IMR-90 (cell line): ENCODE measurements around the gene DIP2C. TPM values are rescaled to one million over a fixed set of nuclear protein-coding genes. Genes with fewer than 3 reads are reported as not detected.

Experiments used
- ATAC-seq: fragments of 200-7000 bp; cut with Tn5 transposase; 2 replicates; pipeline ENCODE4 v1.9.1; 2020; ENCODE audit warnings: low read depth, mild to moderate bottlenecking, moderate library complexity
- BruUV-seq: library from RNA; stranded (reverse); fragments of 400-500 nt; replicated peaks from 2 replicates; lab custom pipeline; 2021; lab: Mats Ljungman, UMichigan
- CTCF ChIA-PET: fragments of 300-600 bp; formaldehyde crosslinking; extraction: SDS; loops from one replicate; lab custom pipeline; 2021; ENCODE audit warnings: antibody characterized with exemption; lab: Yijun Ruan, JAX
- POLR2A ChIA-PET: fragments of 300-600 bp; sonication (Branson Sonifier 250); formaldehyde crosslinking; loops from one replicate; lab custom pipeline; 2022; ENCODE audit warnings: antibody characterized with exemption; ENCODE audit not compliant: unreplicated experiment; lab: Charles Lee
- DNase-seq: peaks from one replicate; pipeline ENCODE4 v3.0.0; 2013
- H2AFZ ChIP-seq: replicated peaks from 2 replicates; pipeline ENCODE3; 2013; ENCODE audit warnings: low read length, mild to moderate bottlenecking; ENCODE audit not compliant: poor library complexity
- H2AK5ac ChIP-seq: 2 replicates; pipeline ENCODE4 v1.6.1; 2013; ENCODE audit warnings: low read depth, low read length, inconsistent platforms
- H2AK9ac ChIP-seq: replicated peaks from 2 replicates; pipeline ENCODE3; 2013; ENCODE audit warnings: mild to moderate bottlenecking, low read depth, low read length, moderate library complexity; ENCODE audit not compliant: poor library complexity
- H2BK120ac ChIP-seq: 2 replicates; pipeline ENCODE4 v1.6.1; 2013; ENCODE audit warnings: low read depth, low read length, inconsistent platforms
- H2BK15ac ChIP-seq: 3 replicates; pipeline ENCODE4 v1.6.1; 2013; ENCODE audit warnings: low read depth, low read length, inconsistent platforms
- H2BK20ac ChIP-seq: 2 replicates; pipeline ENCODE4 v1.6.1; 2013; ENCODE audit warnings: low read depth, mild to moderate bottlenecking, inconsistent platforms, low read length, moderate library complexity
- H2BK5ac ChIP-seq: 2 replicates; pipeline ENCODE4 v1.6.1; 2013; ENCODE audit warnings: mild to moderate bottlenecking, low read depth, low read length, inconsistent platforms; ENCODE audit not compliant: poor library complexity, severe bottlenecking
- H3K14ac ChIP-seq: replicated peaks from 2 replicates; pipeline ENCODE4 v1.6.1; 2013; ENCODE audit warnings: low read depth, low read length, inconsistent platforms
- H3K18ac ChIP-seq: 2 replicates; pipeline ENCODE4 v1.6.1; 2013; ENCODE audit warnings: low read depth, low read length, control low read depth
- H3K23ac ChIP-seq: 2 replicates; pipeline ENCODE4 v1.6.1; 2013; ENCODE audit warnings: low read depth, low read length, inconsistent platforms
- H3K27ac ChIP-seq: 2 replicates; pipeline ENCODE4 v1.5.1; 2013; ENCODE audit warnings: mild to moderate bottlenecking, control low read depth, low read length; ENCODE audit not compliant: insufficient read depth
- H3K27me3 ChIP-seq: 2 replicates; pipeline ENCODE4 v1.6.1; 2013; ENCODE audit warnings: low read length; ENCODE audit not compliant: control insufficient read depth, insufficient read depth
- H3K36me3 ChIP-seq: 2 replicates; pipeline ENCODE4 v1.6.1; 2013; ENCODE audit warnings: low read length, mixed read lengths; ENCODE audit not compliant: control insufficient read depth, insufficient read depth
- H3K4ac ChIP-seq: 2 replicates; pipeline ENCODE4 v1.6.1; 2013; ENCODE audit warnings: low read depth, low read length, inconsistent platforms
- H3K4me1 ChIP-seq: 2 replicates; pipeline ENCODE4 v1.6.1; 2013; ENCODE audit warnings: low read length, mixed read lengths; ENCODE audit not compliant: control insufficient read depth, insufficient read depth
- H3K4me2 ChIP-seq: 2 replicates; pipeline ENCODE4 v1.6.1; 2013; ENCODE audit warnings: low read depth, mild to moderate bottlenecking, control low read depth, low read length, moderate library complexity
- H3K4me3 ChIP-seq: 2 replicates; pipeline ENCODE4 v1.5.1; 2013; ENCODE audit warnings: low read depth, mild to moderate bottlenecking, control low read depth, low read length, moderate library complexity; ENCODE audit not compliant: insufficient read depth
- H3K56ac ChIP-seq: 2 replicates; pipeline ENCODE4 v1.6.1; 2013; ENCODE audit warnings: low read length, inconsistent platforms; ENCODE audit not compliant: insufficient read depth; ENCODE audit errors: extremely low read depth
- H3K79me1 ChIP-seq, 2 experiments: 2 replicates each; pipeline ENCODE4 v1.6.1; 2013; ENCODE audit warnings: low read length in 2 of 2, inconsistent platforms in 1 of 2, low read depth in 1 of 2
- H3K9ac ChIP-seq: 2 replicates; pipeline ENCODE4 v1.6.1; 2013; ENCODE audit warnings: low read depth, low read length, control low read depth
- H3K9me1 ChIP-seq: 2 replicates; pipeline ENCODE4 v1.6.1; 2013; ENCODE audit warnings: low read length, inconsistent platforms; ENCODE audit not compliant: insufficient read depth
- H3K9me3 ChIP-seq: 2 replicates; pipeline ENCODE4 v1.6.1; 2013; ENCODE audit warnings: low read length; ENCODE audit not compliant: control insufficient read depth, insufficient read depth
- H4K20me1 ChIP-seq: 2 replicates; pipeline ENCODE4 v1.6.1; 2013; ENCODE audit warnings: low read length, inconsistent platforms; ENCODE audit not compliant: insufficient read depth
- H4K5ac ChIP-seq: 2 replicates; pipeline ENCODE4 v1.6.1; 2013; ENCODE audit warnings: mild to moderate bottlenecking, low read depth, low read length, control low read depth
- H4K8ac ChIP-seq, 2 experiments: 2 replicates each; pipeline ENCODE4 v1.6.1; 2013; ENCODE audit warnings: low read depth in 2 of 2, low read length in 2 of 2, control low read depth in 1 of 2, inconsistent platforms in 1 of 2
- H4K91ac ChIP-seq: 2 replicates; pipeline ENCODE4 v1.6.1; 2013; ENCODE audit warnings: low read depth, low read length, inconsistent platforms; ENCODE audit not compliant: insufficient read depth
- BHLHE40 ChIP-seq: fragments of 150-350 bp; IDR thresholded peaks from 2 replicates; pipeline ENCODE4 v1.6.1; 2016; ENCODE audit warnings: mild to moderate bottlenecking, low read depth, low read length
- CEBPB ChIP-seq: IDR thresholded peaks from 2 replicates; pipeline ENCODE4 v1.6.1; 2012; ENCODE audit warnings: low read depth, low read length, improper control_type of control experiment
- CHD1 ChIP-seq: IDR thresholded peaks from 2 replicates; pipeline ENCODE4 v1.6.1; 2012; ENCODE audit warnings: low read depth, low read length, improper control_type of control experiment
- MAZ ChIP-seq: IDR thresholded peaks from 2 replicates; pipeline ENCODE4 v1.6.1; 2012; ENCODE audit warnings: low read depth, mild to moderate bottlenecking, low read length, improper control_type of control experiment, moderate library complexity, borderline replicate concordance
- MXI1 ChIP-seq: IDR thresholded peaks from 2 replicates; pipeline ENCODE4 v1.6.1; 2012; ENCODE audit warnings: low read depth, mild to moderate bottlenecking, low read length, moderate library complexity, borderline replicate concordance
- NFE2L2 ChIP-seq: fragments of 150-350 bp; IDR thresholded peaks from 2 replicates; pipeline ENCODE4 v1.6.1; 2016; ENCODE audit warnings: low read depth, mild to moderate bottlenecking, low read length
- POLR2A ChIP-seq: IDR thresholded peaks from 2 replicates; pipeline ENCODE4 v1.6.1; 2012; ENCODE audit warnings: mild to moderate bottlenecking, low read depth, low read length
- RAD21 ChIP-seq: IDR thresholded peaks from 2 replicates; pipeline ENCODE4 v1.6.1; 2012; ENCODE audit warnings: low read length, improper control_type of control experiment
- SMC3 ChIP-seq: fragments of 150-350 bp; IDR thresholded peaks from 2 replicates; pipeline ENCODE4 v1.6.1; 2016; ENCODE audit warnings: low read depth, mild to moderate bottlenecking, antibody characterized with exemption, low read length, moderate library complexity
- WGBS, 2 experiments: methylation state at CpG; one replicate each; pipeline versions ENCODE4 v1.1.5 to v1.1.7; 2013; ENCODE audit warnings: missing lambda C conversion rate in 2 of 2; ENCODE audit not compliant: insufficient read length in 1 of 2; ENCODE audit errors: extremely low coverage in 2 of 2; 5-methylcytosine and 5-hydroxymethylcytosine counted together
- dilution Hi-C: fragments of 300-500 bp; cut with HindIII; formaldehyde crosslinking; loops from one replicate; pipeline ENCODE4 v1.14.3; 2018; ENCODE audit warnings: low sequenced_read_pairs; ENCODE audit not compliant: unreplicated experiment
- in situ Hi-C: fragments of 300-500 bp; cut with MboI; formaldehyde crosslinking; loops from 3 replicates; pipeline ENCODE4 v1.14.3; 2019; ENCODE audit warnings: low sequenced_read_pairs, inconsistent platforms, mixed read lengths
- intact Hi-C: fragments of 100-400 bp; cut with micrococcal nuclease; formaldehyde crosslinking; loops from 2 replicates; pipeline ENCODE4 v1.10.0; 2022
- polyA plus RNA-seq, 3 experiments: library from polyadenylated mRNA; depleted of rRNA; stranded (reverse); fragments of >200 nt; gene quantifications; 2 replicates each; pipeline ENCODE4 v1.2.3, GENCODE V29; 2012; ENCODE audit warnings: low replicate concordance in 1 of 3
- total RNA-seq: library from RNA; depleted of rRNA; stranded (reverse); fragments of >200 nt; gene quantifications from 2 replicates; pipeline ENCODE4 v1.2.3, GENCODE V29; 2012
- TF ChIP-seq, protein P1 (sequence below): fragments of 150-350 bp; IDR thresholded peaks from 2 replicates; pipeline ENCODE4 v1.6.1; 2017; ENCODE audit warnings: mild to moderate bottlenecking, antibody characterized with exemption, low read length, low read depth
- TF ChIP-seq, protein P2 (sequence below): fragments of 150-350 bp; IDR thresholded peaks from 2 replicates; pipeline ENCODE4 v1.6.1; 2016; ENCODE audit warnings: low read depth, mild to moderate bottlenecking, low read length, moderate library complexity, borderline replicate concordance

The DIP2C gene
- total and polyA plus RNA-seq, 2 of the 4 experiments (the other 2 are of a cell fraction) = 8.6 to 17.3 TPM

DNA sequence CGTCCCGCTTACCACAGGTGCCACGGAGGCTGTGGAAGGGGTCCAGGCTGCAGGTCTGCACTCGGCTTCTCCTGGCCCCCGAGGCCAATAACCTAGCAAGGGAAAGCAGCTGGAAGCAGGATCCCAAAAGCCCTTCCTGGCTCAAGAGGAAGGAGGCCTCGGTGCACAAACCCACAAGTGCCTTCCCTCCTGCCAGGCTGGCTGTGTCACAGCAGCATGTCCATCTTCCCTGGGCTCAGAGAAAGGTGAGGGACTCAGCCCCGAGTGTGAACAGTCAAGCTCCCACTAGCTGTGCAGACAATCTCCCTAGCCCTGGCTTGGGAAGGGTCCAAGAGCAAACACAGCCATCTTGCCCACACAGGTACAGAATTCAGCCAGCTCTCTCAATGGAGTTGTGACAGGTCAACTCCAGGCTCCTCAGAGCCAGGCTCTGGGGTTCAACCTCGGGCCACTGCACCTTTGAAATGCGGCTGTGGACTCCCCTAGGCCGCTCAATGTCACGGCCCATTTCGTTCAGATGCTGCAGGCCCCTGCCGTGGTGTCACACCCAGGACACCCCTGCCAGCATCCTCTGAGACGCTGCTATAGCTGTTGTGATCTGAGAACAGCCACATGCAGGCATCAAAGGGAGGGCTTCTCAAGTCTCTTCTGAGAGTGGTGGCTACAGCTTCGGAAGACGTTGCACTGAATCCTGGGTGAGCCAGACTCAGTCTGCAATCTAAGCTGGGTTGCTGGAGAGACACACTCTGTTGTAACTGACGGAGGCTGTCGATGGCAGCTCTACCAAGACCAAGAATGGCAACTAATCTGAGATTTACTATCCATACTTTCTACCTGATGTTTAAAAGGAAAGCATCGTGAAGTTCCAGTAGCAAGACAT lies 137.9 kb downstream of the DIP2C start:
- intact Hi-C loops (no loop called here), in situ Hi-C loops (no loop called here), dilution Hi-C loops (no loop called here)
- ChIA-PET POLR2A (interaction anchor here (0.5 kb wide), 1 partner anchor 502 kb away, joined by 4 read pairs; no protein-coding TSS in a partner anchor), CTCF (no interaction called here)
- BruUV-seq = no TSS peak
- no peak overlapping the region for H2BK20ac ChIP-seq
- H3K27ac ChIP-seq = no peak overlapping the region
- H4K91ac ChIP-seq = no peak overlapping the region
- peaks cover 11% of the 10 kb centered on the region for H3K4me1 ChIP-seq
- no peak overlapping the region for H3K4me2 ChIP-seq
- no peak for TF ChIP-seq MXI1
- no peak for TF ChIP-seq BHLHE40
- TF ChIP-seq MAZ = no peak
- TF ChIP-seq, protein P1, sequence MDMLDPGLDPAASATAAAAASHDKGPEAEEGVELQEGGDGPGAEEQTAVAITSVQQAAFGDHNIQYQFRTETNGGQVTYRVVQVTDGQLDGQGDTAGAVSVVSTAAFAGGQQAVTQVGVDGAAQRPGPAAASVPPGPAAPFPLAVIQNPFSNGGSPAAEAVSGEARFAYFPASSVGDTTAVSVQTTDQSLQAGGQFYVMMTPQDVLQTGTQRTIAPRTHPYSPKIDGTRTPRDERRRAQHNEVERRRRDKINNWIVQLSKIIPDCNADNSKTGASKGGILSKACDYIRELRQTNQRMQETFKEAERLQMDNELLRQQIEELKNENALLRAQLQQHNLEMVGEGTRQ = no peak
- TF ChIP-seq, protein P2, sequence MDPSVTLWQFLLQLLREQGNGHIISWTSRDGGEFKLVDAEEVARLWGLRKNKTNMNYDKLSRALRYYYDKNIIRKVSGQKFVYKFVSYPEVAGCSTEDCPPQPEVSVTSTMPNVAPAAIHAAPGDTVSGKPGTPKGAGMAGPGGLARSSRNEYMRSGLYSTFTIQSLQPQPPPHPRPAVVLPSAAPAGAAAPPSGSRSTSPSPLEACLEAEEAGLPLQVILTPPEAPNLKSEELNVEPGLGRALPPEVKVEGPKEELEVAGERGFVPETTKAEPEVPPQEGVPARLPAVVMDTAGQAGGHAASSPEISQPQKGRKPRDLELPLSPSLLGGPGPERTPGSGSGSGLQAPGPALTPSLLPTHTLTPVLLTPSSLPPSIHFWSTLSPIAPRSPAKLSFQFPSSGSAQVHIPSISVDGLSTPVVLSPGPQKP = no peak
- no peak for TF ChIP-seq POLR2A
- TF ChIP-seq SMC3 = no peak
- TF ChIP-seq CHD1 = no peak
- TF ChIP-seq RAD21 = no peak
- no peak for TF ChIP-seq NFE2L2
- no peak for TF ChIP-seq CEBPB
- H3K36me3 ChIP-seq = no peaks in the 10 kb centered on the region
- H2BK120ac ChIP-seq = no peak overlapping the region
- no peak overlapping the region for H3K4ac ChIP-seq
- H2BK5ac ChIP-seq = no peak overlapping the region
- no peak overlapping the region for H2AK5ac ChIP-seq
- H3K4me3 ChIP-seq = no peak overlapping the region
- H3K79me1 ChIP-seq = peaks cover 39 to 87% of the 10 kb centered on the region in 2 experiments
- peaks cover 14% of the 10 kb centered on the region for H3K9me1 ChIP-seq
- H3K18ac ChIP-seq = no peak overlapping the region
- H4K5ac ChIP-seq = no peak overlapping the region
- no peak overlapping the region for H2AK9ac ChIP-seq
- no peak overlapping the region for H4K8ac ChIP-seq
- H3K23ac ChIP-seq = no peak overlapping the region
- ATAC-seq (no peak), DNase-seq (no peak)
- H3K14ac ChIP-seq = no peak overlapping the region
- WGBS, 2 experiments = 81% methylated on average over 5 of the region's 19 CpGs; no CpG with 5 or more reads in 1 of the 2 experiments
- no peaks in the 10 kb centered on the region for H3K9me3 ChIP-seq
- H3K56ac ChIP-seq = no peak overlapping the region
- H3K27me3 ChIP-seq = no peaks in the 10 kb centered on the region
- no peak overlapping the region for H2AFZ ChIP-seq
- H4K20me1 ChIP-seq = peaks cover 93% of the 10 kb centered on the region
- no peak overlapping the region for H3K9ac ChIP-seq
- H2BK15ac ChIP-seq = no peak overlapping the region
